Measurements from ENCODE around the gene PXYLP1.

The PXYLP1 gene

GRCh38 chr3:141272906-141273662, 41.5 kb downstream of the PXYLP1 start:
- no peak for DNase-seq (ENCODE audit: low read depth)

- DNase-seq (ENCODE audit: low read depth), result no peak
Observed at GRCh38 chr3:141273700-141274410, 42.2 kb downstream of the PXYLP1 start.

GRCh38 chr3:141274411-141275031, 42.9 kb downstream of the PXYLP1 start:
- no peak for DNase-seq (ENCODE audit: low read depth)

DNA sequence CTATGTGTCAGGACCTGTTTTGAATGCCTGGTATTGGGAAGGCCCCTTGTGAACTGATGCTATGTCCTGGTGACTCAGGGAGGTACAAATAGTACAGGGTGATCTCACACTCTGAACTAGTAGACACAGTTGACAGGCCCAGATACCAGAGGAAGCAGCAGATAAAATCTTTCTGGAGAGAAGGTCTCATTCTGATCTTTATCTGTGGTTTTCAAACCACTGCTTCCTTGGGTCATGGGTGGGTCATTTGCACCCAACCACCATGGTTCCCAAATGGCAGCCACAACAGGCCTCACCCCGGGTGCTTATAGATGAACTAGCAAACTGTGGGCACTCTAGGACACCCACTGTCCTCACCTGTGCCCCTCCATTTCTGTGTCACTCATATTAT, 43.4 kb downstream of the PXYLP1 start:
- DNase-seq (ENCODE audit: low read depth), result no peak

DNA sequence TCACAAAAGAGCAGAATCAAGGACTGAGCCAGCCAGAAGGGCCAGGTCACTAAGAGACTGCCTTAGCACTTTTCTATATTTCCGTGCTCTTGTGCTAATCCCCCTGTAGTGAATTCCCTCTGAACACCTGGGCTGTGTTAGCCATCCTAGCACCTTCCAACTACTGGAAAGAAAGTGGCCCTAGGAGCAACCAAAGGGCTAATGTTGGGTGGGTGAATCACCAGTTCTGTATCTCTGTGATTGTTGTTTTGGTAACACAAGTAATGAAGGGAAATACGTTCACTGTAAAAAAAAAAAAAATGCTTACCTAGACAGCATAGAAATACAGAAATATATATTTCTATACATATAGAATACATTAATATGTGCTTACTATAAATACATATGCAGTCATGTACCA, 43.9 kb downstream of the PXYLP1 start:
- DNase-seq (ENCODE audit: low read depth), result no peak

GRCh38 chr3:141275973-141276372, 44.3 kb downstream of the PXYLP1 start:
- DNase-seq (ENCODE audit: low read depth), result no peak

DNA sequence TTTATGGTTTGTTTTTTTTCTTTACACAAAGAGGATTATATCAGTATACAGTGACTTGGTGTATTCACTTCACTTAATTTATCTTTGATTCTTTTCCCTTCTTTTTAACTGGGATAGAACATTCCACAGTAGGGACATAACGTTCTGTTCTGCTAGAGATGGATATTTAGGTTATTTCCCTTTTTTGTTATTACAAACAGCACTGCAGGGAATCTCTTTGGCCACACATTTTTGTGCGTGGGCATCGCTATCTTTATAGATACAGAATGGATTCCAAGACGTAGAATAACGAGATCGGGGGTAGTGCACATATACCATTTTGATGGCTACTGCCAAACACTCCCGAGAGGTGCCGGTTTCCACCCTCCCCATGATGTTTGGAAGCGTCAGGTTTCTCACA, 44.8 kb downstream of the PXYLP1 start:
- DNase-seq (ENCODE audit: low read depth), result no peak

DNA sequence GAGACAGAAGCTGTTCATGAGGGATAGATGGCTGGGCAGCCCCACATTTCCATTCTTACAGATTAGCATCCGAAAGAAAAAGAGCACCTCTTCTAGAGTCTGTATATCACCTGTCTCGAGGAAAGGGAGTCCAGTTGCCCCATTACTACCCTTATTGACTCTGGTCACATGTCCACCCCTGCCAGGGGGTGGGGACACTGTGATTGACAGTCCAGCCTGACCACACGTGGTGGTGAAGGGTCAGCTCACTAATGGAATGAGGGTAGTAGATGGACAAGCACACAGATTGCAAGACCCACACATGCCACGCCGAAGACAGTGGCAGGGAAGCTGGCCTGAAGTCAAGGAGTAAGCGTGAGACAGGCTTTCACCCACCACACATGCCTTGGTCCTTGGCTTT, 45.8 kb downstream of the PXYLP1 start:
- DNase-seq (ENCODE audit: low read depth), result no peak

DNA sequence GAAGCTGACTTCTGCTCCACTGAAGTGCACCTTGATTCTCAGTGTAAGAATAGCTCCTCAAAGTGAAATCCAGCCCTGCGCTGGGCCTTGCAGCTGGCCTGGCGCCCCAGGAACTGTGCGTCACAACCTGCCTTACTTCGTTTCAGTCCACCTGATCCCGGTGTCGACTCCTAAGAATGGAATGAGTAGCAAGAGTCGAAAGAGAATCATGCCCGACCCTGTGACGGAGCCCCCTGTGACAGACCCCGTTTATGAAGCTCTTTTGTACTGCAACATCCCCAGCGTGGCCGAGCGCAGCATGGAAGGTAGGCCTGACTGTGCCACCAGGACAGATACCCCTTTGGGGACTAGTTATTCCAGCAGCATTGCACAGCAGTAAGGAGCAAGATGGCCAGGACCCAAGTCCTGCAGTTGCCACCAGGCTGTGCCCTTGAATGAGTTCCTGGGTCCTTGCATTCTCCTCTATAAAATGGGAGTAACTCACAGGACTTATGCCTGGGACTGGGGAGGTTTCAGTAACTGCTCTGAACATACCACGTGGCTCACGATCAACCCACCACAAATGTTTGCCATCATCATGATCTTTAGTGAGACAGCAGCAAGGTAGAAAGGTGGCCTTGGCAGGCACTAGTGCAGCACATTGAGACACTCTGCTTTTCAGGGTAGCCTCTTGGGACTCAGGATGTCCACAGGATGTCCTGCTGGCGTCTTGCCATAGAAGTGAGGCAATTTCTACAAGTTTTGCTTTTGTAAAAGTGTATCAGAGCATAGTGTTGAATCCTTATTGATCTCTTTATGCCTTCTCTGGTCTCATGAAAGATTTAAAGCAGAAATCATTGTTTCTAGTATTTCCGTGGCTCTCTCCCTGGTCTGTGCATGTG, 46.8 kb downstream of the PXYLP1 start:
- no peak for DNase-seq (ENCODE audit: low read depth)

- no peak for DNase-seq (ENCODE audit: low read depth)
Observed at GRCh38 chr3:141279077-141279967, 47.7 kb downstream of the PXYLP1 start.

- DNase-seq (ENCODE audit: low read depth), result no peak
Observed at GRCh38 chr3:141280086-141280485, 48.5 kb downstream of the PXYLP1 start.

GRCh38 chr3:141280690-141281089, 49.1 kb downstream of the PXYLP1 start:
- DNase-seq (ENCODE audit: low read depth), result no peak

DNA sequence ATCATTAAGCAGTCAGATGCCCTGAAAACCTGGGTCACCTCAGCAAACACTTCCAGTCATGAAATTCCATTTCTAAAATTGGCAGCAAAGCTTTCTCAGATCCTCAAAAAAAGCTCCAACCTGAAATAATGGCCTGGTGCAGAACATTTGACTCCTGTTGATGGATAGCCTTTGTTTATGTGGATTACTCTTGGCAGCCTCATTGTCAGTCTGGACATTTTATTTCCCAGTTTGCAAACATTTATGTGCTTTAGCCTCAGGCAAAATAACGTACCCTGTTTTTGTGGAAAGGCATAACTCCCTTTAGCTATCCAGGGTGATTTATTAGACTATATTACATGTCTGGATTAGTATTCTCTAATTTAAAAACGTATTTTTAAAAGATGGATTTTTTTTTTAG, 53.9 kb downstream of the PXYLP1 start:
- no peak for DNase-seq (ENCODE audit: low read depth)

- no peak for DNase-seq (ENCODE audit: low read depth)
Observed at GRCh38 chr3:141286856-141287255, 55.2 kb downstream of the PXYLP1 start.

- no peak for DNase-seq (ENCODE audit: low read depth)
Observed at GRCh38 chr3:141287326-141287725, 55.7 kb downstream of the PXYLP1 start.

- no peak for DNase-seq (ENCODE audit: low read depth)
Observed at GRCh38 chr3:141288336-141288990, 56.8 kb downstream of the PXYLP1 start.

DNA sequence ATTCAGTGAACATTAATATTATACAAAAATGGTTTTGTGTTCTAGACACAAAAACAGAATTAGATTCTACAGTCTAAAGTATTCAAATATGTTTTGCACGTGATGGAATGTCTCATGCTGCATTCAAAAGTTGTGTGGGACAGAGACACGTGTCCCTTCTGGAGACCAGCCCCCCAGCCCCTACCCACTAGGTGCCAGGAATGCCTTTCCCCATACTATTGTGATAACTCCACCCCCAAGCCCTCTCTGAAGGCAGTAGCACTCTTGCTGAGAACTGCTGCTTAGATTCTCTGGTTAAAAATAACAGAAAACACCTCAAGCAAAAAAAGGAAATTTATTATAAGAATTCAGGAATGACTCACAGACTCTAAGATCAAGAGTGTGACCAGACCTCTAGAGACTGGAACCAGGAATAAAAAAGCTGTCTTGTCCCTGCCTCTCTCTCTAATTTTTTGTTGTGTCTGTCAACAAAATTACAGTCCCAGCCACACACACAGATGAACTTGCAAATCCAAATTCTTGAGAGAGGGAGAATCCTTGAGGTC, 57.7 kb downstream of the PXYLP1 start:
- DNase-seq (ENCODE audit: low read depth), result no peak

DNA sequence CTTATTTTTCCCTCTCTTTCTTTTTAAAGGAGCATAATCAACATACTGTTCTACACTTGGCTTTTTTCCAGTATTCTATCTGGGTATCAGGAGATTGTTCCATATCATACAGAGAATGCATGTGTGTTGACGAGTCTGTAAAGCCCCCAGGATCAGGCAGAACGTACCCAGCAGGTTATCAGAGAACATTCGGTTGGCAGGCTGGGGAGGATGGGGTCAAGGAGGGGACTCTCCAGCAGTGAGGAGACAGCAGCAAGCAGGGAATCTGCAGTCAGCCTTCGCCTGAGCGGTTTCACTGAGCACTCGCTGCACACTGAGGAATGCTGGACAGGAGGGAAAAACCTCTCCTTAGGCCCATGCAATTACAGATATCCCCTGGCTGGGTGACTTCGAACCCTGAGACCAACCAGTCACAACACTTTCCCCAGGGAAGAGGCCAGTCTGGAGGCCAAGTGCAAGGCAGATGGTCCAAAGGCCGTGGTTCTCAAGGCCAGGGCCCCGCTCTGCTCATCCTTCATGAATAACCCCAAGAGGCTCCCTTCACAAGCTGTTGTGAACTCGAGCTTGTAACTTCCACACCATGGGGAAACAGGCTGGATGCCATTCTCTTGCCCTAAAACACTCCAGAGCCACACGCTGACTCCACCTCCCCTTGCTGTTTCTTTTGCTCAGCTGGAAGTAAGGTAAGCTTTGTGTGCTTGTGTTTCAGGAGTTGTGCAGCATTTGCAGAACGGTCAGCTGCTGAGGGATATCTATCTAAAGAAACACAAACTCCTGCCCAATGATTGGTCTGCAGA, 60.1 kb downstream of the PXYLP1 start:
- DNase-seq (ENCODE audit: low read depth), result no peak

DNA sequence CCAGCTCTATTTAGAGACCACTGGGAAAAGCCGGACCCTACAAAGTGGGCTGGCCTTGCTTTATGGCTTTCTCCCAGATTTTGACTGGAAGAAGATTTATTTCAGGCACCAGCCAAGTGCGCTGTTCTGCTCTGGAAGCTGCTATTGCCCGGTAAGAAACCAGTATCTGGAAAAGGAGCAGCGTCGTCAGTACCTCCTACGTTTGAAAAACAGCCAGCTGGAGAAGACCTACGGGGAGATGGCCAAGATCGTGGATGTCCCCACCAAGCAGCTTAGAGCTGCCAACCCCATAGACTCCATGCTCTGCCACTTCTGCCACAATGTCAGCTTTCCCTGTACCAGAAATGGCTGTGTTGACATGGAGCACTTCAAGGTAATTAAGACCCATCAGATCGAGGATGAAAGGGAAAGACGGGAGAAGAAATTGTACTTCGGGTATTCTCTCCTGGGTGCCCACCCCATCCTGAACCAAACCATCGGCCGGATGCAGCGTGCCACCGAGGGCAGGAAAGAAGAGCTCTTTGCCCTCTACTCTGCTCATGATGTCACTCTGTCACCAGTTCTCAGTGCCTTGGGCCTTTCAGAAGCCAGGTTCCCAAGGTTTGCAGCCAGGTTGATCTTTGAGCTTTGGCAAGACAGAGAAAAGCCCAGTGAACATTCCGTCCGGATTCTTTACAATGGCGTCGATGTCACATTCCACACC, 60.9 kb downstream of the PXYLP1 start:
- DNase-seq (ENCODE audit: low read depth), result no peak

All from activated T-helper 1 cell treated with Interleukin-2 at 50 U/mL for 16 hours (primary cell).